ENCODE results near the gene KIAA1549. TPM values are rescaled to one million over a fixed set of nuclear protein-coding genes. Genes with fewer than 3 reads are reported as not detected.
A peak's percentile ranks its signal among the peaks of the same experiment; 100 is the strongest.
"Not testable (repeated sequence)": the region's sequence is repeated elsewhere in the genome, so short reads cannot be mapped to it uniquely, and the experiment has no call there.

KIAA1549 gene
- total RNA-seq, 1 experiment from 2014 or later, result 18.7 TPM

DNA sequence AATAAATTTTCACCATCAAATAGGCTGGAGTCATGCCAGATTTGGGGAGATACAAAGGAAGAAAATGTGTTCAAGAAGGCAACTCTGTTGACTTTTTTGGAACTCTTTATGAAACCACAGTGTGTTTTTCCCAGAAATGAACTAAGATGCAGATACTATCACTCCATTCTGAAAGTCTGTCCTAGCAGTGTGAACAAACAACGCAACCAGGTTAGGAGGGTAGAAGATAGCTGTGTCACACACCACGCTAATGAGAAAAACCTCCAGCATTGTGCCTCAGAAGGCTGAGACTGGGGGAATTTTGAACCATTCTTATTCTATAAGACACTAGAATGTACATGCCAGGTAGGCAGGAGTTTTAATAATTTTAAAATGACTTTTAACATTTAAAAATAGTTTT is 167.2 kb downstream of the KIAA1549 start:
- POLR2A ChIA-PET, result no interaction called here
- H3K4me1 Mint-ChIP-seq, result no peaks in the 10 kb centered on the region
- ATAC-seq, result no peak

GRCh38 chr7:138811327-138811726 is 169.9 kb downstream of the KIAA1549 start:
- POLR2A ChIA-PET; ATAC-seq; H3K9me3 Mint-ChIP-seq; H3K27ac Mint-ChIP-seq; DNase-seq (ENCODE audit: low spot score); H3K4me1 Mint-ChIP-seq; H3K36me3 Mint-ChIP-seq; CTCF ChIA-PET; H3K4me3 Mint-ChIP-seq; H3K27me3 Mint-ChIP-seq (ENCODE audit: low read depth): not testable (repeated sequence)

More for the DNA sequence above, 167.2 kb downstream of the KIAA1549 start:
- H3K27me3 Mint-ChIP-seq (ENCODE audit: low read depth), result no peaks in the 10 kb centered on the region
- no peak overlapping the region for H3K27ac Mint-ChIP-seq
- TF ChIP-seq GABPB1 (CRISPR knock-in tag; IDR thresholded peaks at IDR 0.05), result no peak
- no peak for TF ChIP-seq EMX1 (CRISPR knock-in tag; IDR thresholded peaks at IDR 0.05)
- TF ChIP-seq, protein P1, sequence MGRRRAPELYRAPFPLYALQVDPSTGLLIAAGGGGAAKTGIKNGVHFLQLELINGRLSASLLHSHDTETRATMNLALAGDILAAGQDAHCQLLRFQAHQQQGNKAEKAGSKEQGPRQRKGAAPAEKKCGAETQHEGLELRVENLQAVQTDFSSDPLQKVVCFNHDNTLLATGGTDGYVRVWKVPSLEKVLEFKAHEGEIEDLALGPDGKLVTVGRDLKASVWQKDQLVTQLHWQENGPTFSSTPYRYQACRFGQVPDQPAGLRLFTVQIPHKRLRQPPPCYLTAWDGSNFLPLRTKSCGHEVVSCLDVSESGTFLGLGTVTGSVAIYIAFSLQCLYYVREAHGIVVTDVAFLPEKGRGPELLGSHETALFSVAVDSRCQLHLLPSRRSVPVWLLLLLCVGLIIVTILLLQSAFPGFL (CRISPR knock-in tag; IDR thresholded peaks at IDR 0.05; ENCODE audit: borderline replicate concordance), result no peak
- no peaks in the 10 kb centered on the region for H3K36me3 Mint-ChIP-seq
- CTCF ChIA-PET, result no interaction called here
- no peak for DNase-seq (ENCODE audit: low spot score)
- 0 out of 2 replicates have a peak, but pooled peaks cover 4% of the 10 kb centered on the region for H3K9me3 Mint-ChIP-seq
- H3K4me3 Mint-ChIP-seq, result no peak overlapping the region

DNA sequence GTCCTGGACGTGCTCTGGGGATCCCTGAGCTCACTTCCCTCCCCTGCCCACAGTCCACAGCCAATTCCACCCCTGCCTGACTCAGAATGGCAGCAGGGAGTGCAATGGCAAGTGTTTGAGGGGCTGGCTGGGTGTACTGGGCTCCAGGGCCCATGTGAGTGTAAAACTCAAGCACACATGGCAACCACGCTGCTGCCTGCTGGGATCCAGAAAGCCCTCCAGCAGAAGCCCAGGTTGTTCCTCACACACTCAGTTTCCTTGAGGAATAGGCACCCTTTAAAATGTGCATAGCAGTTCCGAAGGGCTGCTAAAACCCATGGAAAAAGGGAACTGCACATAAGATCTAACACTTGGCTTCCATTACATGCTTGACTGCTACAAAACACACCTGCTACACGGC is 171.8 kb downstream of the KIAA1549 start:
- no peak for ATAC-seq
- Mint-ChIP-seq H3K27ac (0 out of 2 replicates have a peak overlapping the region, but pooled peaks have one; percentile 71), H3K9me3 (peaks cover 3% of the 10 kb centered on the region; the same call in 1 of the 2 replicates), H3K4me3 (no peak overlapping the region), H3K27me3 (ENCODE audit: low read depth) (no peaks in the 10 kb centered on the region), H3K4me1 (no peaks in the 10 kb centered on the region), H3K36me3 (no peaks in the 10 kb centered on the region; the same call in 1 of the 2 replicates)
- no peak for DNase-seq (ENCODE audit: low spot score)
- TF ChIP-seq RORB (CRISPR knock-in tag; IDR thresholded peaks at IDR 0.05) (no peak), ZBTB21 (CRISPR knock-in tag; IDR thresholded peaks at IDR 0.05; ENCODE audit: borderline replicate concordance) (no peak), PRDM15 (CRISPR knock-in tag; IDR thresholded peaks at IDR 0.05) (no peak), GRHL2 (CRISPR knock-in tag; IDR thresholded peaks at IDR 0.05; ENCODE audit: insufficient replicate concordance, severe bottlenecking) (no peak)
- TF ChIP-seq, protein P2, sequence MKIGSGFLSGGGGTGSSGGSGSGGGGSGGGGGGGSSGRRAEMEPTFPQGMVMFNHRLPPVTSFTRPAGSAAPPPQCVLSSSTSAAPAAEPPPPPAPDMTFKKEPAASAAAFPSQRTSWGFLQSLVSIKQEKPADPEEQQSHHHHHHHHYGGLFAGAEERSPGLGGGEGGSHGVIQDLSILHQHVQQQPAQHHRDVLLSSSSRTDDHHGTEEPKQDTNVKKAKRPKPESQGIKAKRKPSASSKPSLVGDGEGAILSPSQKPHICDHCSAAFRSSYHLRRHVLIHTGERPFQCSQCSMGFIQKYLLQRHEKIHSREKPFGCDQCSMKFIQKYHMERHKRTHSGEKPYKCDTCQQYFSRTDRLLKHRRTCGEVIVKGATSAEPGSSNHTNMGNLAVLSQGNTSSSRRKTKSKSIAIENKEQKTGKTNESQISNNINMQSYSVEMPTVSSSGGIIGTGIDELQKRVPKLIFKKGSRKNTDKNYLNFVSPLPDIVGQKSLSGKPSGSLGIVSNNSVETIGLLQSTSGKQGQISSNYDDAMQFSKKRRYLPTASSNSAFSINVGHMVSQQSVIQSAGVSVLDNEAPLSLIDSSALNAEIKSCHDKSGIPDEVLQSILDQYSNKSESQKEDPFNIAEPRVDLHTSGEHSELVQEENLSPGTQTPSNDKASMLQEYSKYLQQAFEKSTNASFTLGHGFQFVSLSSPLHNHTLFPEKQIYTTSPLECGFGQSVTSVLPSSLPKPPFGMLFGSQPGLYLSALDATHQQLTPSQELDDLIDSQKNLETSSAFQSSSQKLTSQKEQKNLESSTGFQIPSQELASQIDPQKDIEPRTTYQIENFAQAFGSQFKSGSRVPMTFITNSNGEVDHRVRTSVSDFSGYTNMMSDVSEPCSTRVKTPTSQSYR (CRISPR knock-in tag; IDR thresholded peaks at IDR 0.05), result no peak
- TF ChIP-seq, protein P3, sequence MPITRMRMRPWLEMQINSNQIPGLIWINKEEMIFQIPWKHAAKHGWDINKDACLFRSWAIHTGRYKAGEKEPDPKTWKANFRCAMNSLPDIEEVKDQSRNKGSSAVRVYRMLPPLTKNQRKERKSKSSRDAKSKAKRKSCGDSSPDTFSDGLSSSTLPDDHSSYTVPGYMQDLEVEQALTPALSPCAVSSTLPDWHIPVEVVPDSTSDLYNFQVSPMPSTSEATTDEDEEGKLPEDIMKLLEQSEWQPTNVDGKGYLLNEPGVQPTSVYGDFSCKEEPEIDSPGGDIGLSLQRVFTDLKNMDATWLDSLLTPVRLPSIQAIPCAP (CRISPR knock-in tag; IDR thresholded peaks at IDR 0.05), result no peak
- TF ChIP-seq, protein P4, sequence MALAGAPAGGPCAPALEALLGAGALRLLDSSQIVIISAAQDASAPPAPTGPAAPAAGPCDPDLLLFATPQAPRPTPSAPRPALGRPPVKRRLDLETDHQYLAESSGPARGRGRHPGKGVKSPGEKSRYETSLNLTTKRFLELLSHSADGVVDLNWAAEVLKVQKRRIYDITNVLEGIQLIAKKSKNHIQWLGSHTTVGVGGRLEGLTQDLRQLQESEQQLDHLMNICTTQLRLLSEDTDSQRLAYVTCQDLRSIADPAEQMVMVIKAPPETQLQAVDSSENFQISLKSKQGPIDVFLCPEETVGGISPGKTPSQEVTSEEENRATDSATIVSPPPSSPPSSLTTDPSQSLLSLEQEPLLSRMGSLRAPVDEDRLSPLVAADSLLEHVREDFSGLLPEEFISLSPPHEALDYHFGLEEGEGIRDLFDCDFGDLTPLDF (CRISPR knock-in tag; IDR thresholded peaks at IDR 0.05), result no peak
- ChIA-PET POLR2A (no interaction called here), CTCF (no interaction called here)

Data from WTC11 (cell line).